Mesenchymal stem cell (in vitro differentiated cells and primary cell): ENCODE measurements around the gene BCAP31.

Experiments used
- DNase-seq: peaks from one replicate; pipeline ENCODE4 v3.0.0-alpha.2; 2013
- H2AFZ ChIP-seq: one replicate; pipeline ENCODE4 v1.6.1; 2013; ENCODE audit warnings: low read depth, mild to moderate bottlenecking, control low read depth, inconsistent platforms, low read length, moderate library complexity
- H2AK5ac ChIP-seq: 2 replicates; pipeline ENCODE4 v1.6.1; 2013; ENCODE audit warnings: low read length, moderate library complexity, mild to moderate bottlenecking, inconsistent platforms; ENCODE audit not compliant: severe bottlenecking
- H2BK120ac ChIP-seq: one replicate; pipeline ENCODE4 v1.6.1; 2013; ENCODE audit warnings: low read depth, mild to moderate bottlenecking, inconsistent platforms, low read length, moderate library complexity
- H2BK12ac ChIP-seq, 2 experiments: one replicate each; pipeline ENCODE4 v1.6.1; 2013; ENCODE audit warnings: inconsistent platforms in 2 of 2, low read length in 2 of 2, mild to moderate bottlenecking in 2 of 2, moderate library complexity in 2 of 2, control low read depth in 1 of 2
- H2BK15ac ChIP-seq: one replicate; pipeline ENCODE4 v1.6.1; 2013; ENCODE audit warnings: mild to moderate bottlenecking, low read depth, inconsistent platforms; ENCODE audit not compliant: poor library complexity, severe bottlenecking
- H2BK5ac ChIP-seq: 2 replicates; pipeline ENCODE4 v1.6.1; 2013; ENCODE audit warnings: low read depth, mild to moderate bottlenecking, low read length, control low read depth, inconsistent platforms; ENCODE audit not compliant: poor library complexity, severe bottlenecking
- H3K14ac ChIP-seq, 2 experiments: one replicate each; pipeline ENCODE4 v1.6.1; 2013; ENCODE audit warnings: inconsistent platforms in 2 of 2, low read length in 2 of 2, control low read depth in 1 of 2, mild to moderate bottlenecking in 1 of 2, moderate library complexity in 1 of 2
- H3K18ac ChIP-seq, 2 experiments: one replicate each; pipeline ENCODE4 v1.6.1; 2013; ENCODE audit warnings: inconsistent platforms in 2 of 2, low read length in 2 of 2, control low read depth in 1 of 2, low read depth in 1 of 2, mild to moderate bottlenecking in 1 of 2
- H3K23ac ChIP-seq, 2 experiments: one replicate each; pipeline ENCODE4 v1.6.1; 2013; ENCODE audit warnings: inconsistent platforms in 2 of 2, low read length in 2 of 2, mild to moderate bottlenecking in 2 of 2, moderate library complexity in 2 of 2, control low read depth in 1 of 2
- H3K27ac ChIP-seq: 2 replicates; pipeline ENCODE4 v1.5.1; 2013; ENCODE audit warnings: mild to moderate bottlenecking, moderate library complexity, low read length, control low read depth, inconsistent platforms; ENCODE audit not compliant: poor library complexity, severe bottlenecking
- H3K27me3 ChIP-seq, 2 experiments: 2 replicates each; pipeline versions ENCODE4 v1.6.1 to v1.7.0; 2013; ENCODE audit warnings: low read length in 2 of 2, mild to moderate bottlenecking in 2 of 2, moderate library complexity in 2 of 2, control low read depth in 1 of 2, inconsistent platforms in 1 of 2; ENCODE audit not compliant: control insufficient read depth in 1 of 2, insufficient read depth in 1 of 2
- H3K36me3 ChIP-seq, 2 experiments: 2 replicates each; pipeline versions ENCODE4 v1.6.1 to v1.7.0; 2013; ENCODE audit warnings: low read length in 2 of 2, control low read depth in 1 of 2, inconsistent platforms in 1 of 2, low read depth in 1 of 2, mild to moderate bottlenecking in 1 of 2; ENCODE audit not compliant: insufficient read depth in 2 of 2, control insufficient read depth in 1 of 2
- H3K4ac ChIP-seq, 2 experiments: one replicate each; pipeline ENCODE4 v1.6.1; 2013; ENCODE audit warnings: inconsistent platforms in 2 of 2, low read length in 2 of 2, mild to moderate bottlenecking in 2 of 2, moderate library complexity in 2 of 2, control low read depth in 1 of 2, low read depth in 1 of 2
- H3K4me1 ChIP-seq: 2 replicates; pipeline ENCODE4 v1.6.1; 2013; ENCODE audit warnings: low read depth, low read length, control low read depth; ENCODE audit not compliant: control insufficient read depth, insufficient read depth
- H3K4me2 ChIP-seq: 2 replicates; pipeline ENCODE4 v1.6.1; 2013; ENCODE audit warnings: low read length, mild to moderate bottlenecking, inconsistent platforms; ENCODE audit not compliant: poor library complexity, severe bottlenecking
- H3K4me3 ChIP-seq, 2 experiments: 2 replicates each; pipeline versions ENCODE4 v1.5.1 to v1.7.0; 2013; ENCODE audit warnings: low read length in 2 of 2, mild to moderate bottlenecking in 2 of 2, control low read depth in 1 of 2, low read depth in 1 of 2; ENCODE audit not compliant: insufficient read depth in 1 of 2
- H3K79me1 ChIP-seq: replicated peaks from 2 replicates; pipeline ENCODE4 v1.6.1; 2013; ENCODE audit warnings: mild to moderate bottlenecking, control low read depth, low read length, inconsistent platforms; ENCODE audit not compliant: poor library complexity, severe bottlenecking
- H3K9ac ChIP-seq: 2 replicates; pipeline ENCODE4 v1.7.0; 2013; ENCODE audit warnings: mild to moderate bottlenecking, low read length, moderate library complexity
- H3K9me3 ChIP-seq: 2 replicates; pipeline ENCODE4 v1.7.0; 2013; ENCODE audit warnings: mild to moderate bottlenecking, low read length; ENCODE audit not compliant: control insufficient read depth
- H4K8ac ChIP-seq: one replicate; pipeline ENCODE4 v1.6.1; 2013; ENCODE audit warnings: inconsistent platforms, mild to moderate bottlenecking, low read length, moderate library complexity
- H4K91ac ChIP-seq: one replicate; pipeline ENCODE4 v1.6.1; 2013; ENCODE audit warnings: mild to moderate bottlenecking, low read length, inconsistent platforms
- WGBS: methylation state at CpG from one replicate; pipeline ENCODE4 v1.1.7; 2013; ENCODE audit warnings: mixed read lengths; 5-methylcytosine and 5-hydroxymethylcytosine counted together

BCAP31 gene

GRCh38 chrX:153667956-153668396, 56.2 kb downstream of the BCAP31 start:
- Histone ChIP-seq H3K79me1 (no peaks in the 10 kb centered on the region), H3K4me1 (peaks cover 3% of the 10 kb centered on the region), H3K27me3 (peaks cover 3 to 67% of the 10 kb centered on the region in 2 experiments), H2AK5ac (no peak overlapping the region), H3K36me3 (no peaks in the 10 kb centered on the region), H2BK15ac (no peak overlapping the region), H3K4me2 (no peak overlapping the region), H3K4ac (no peak overlapping the region), H3K27ac (no peak overlapping the region), H3K18ac (peak overlapping the region in 1 of 2 experiments; percentile 57), H3K4me3 (peak overlapping the region in 1 of 2 experiments; percentile 33), H3K23ac (no peak overlapping the region), H3K9ac (no peak overlapping the region), H2AFZ (no peak overlapping the region), H2BK12ac (no peak overlapping the region), H2BK120ac (no peak overlapping the region), H3K9me3 (peaks cover 17% of the 10 kb centered on the region), H3K14ac (no peak overlapping the region), H4K91ac (no peak overlapping the region), H4K8ac (no peak overlapping the region), H2BK5ac (no peak overlapping the region)
- 26% methylated on average over 14 of the region's 14 CpGs for WGBS
- DNase-seq: peak; percentile 64

GRCh38 chrX:153667281-153667955, 56.8 kb downstream of the BCAP31 start:
- H3K27ac ChIP-seq: no peak overlapping the region
- no peak overlapping the region for H2BK15ac ChIP-seq
- WGBS: 91% methylated on average over 7 of the region's 11 CpGs

GRCh38 chrX:153665726-153666306, 58.4 kb downstream of the BCAP31 start:
- Histone ChIP-seq H2AK5ac (no peak overlapping the region), H4K8ac (no peak overlapping the region), H3K18ac (no peak overlapping the region), H2BK120ac (no peak overlapping the region), H4K91ac (no peak overlapping the region), H3K4me1 (peaks cover 3% of the 10 kb centered on the region), H3K14ac (no peak overlapping the region), H2AFZ (no peak overlapping the region), H2BK15ac (no peak overlapping the region), H3K27me3 (peaks cover 10 to 62% of the 10 kb centered on the region in 2 experiments), H3K79me1 (no peaks in the 10 kb centered on the region), H2BK5ac (no peak overlapping the region), H3K27ac (no peak overlapping the region), H3K4ac (no peak overlapping the region), H3K9ac (no peak overlapping the region), H3K9me3 (peaks cover 23% of the 10 kb centered on the region), H3K4me3 (no peak overlapping the region), H3K23ac (no peak overlapping the region), H2BK12ac (no peak overlapping the region), H3K4me2 (no peak overlapping the region), H3K36me3 (no peaks in the 10 kb centered on the region)
- no peak for DNase-seq
- 83% methylated on average over 8 of the region's 9 CpGs for WGBS

More at GRCh38 chrX:153667281-153667955, 56.8 kb downstream of the BCAP31 start:
- H3K14ac ChIP-seq: no peak overlapping the region
- H3K27me3 ChIP-seq: peaks cover 2 to 63% of the 10 kb centered on the region in 2 experiments
- peak overlapping the region in 1 of 2 experiments; percentile 57 for H3K18ac ChIP-seq
- H2BK12ac ChIP-seq: no peak overlapping the region
- no peak overlapping the region for H3K23ac ChIP-seq
- H2AK5ac ChIP-seq: no peak overlapping the region
- peak overlapping the region; percentile 4 for H3K4me2 ChIP-seq
- no peak overlapping the region for H4K91ac ChIP-seq
- H3K9ac ChIP-seq: no peak overlapping the region
- peak overlapping the region in 1 of 2 experiments; percentile 33 for H3K4me3 ChIP-seq
- peaks cover 17% of the 10 kb centered on the region for H3K9me3 ChIP-seq
- no peak overlapping the region for H2AFZ ChIP-seq
- no peak for DNase-seq
- no peaks in the 10 kb centered on the region for H3K36me3 ChIP-seq
- no peak overlapping the region for H2BK120ac ChIP-seq
- H3K79me1 ChIP-seq: no peaks in the 10 kb centered on the region
- H2BK5ac ChIP-seq: no peak overlapping the region
- peaks cover 3% of the 10 kb centered on the region for H3K4me1 ChIP-seq
- no peak overlapping the region for H3K4ac ChIP-seq
- H4K8ac ChIP-seq: no peak overlapping the region

GRCh38 chrX:153662266-153662665, 61.9 kb downstream of the BCAP31 start:
- no peak overlapping the region for H2BK15ac ChIP-seq
- H3K27me3 ChIP-seq: peaks cover 10 to 62% of the 10 kb centered on the region in 2 experiments
- H2AFZ ChIP-seq: no peak overlapping the region
- H2BK120ac ChIP-seq: no peak overlapping the region
- H2BK5ac ChIP-seq: no peak overlapping the region
- H4K8ac ChIP-seq: no peak overlapping the region
- no peak overlapping the region for H3K14ac ChIP-seq
- no peak overlapping the region for H2BK12ac ChIP-seq
- no peak overlapping the region for H3K23ac ChIP-seq
- no peaks in the 10 kb centered on the region for H3K36me3 ChIP-seq
- 4% methylated on average over 25 of the region's 31 CpGs for WGBS
- DNase-seq: peak; percentile 22
- no peaks in the 10 kb centered on the region for H3K4me1 ChIP-seq
- no peaks in the 10 kb centered on the region for H3K79me1 ChIP-seq
- H3K27ac ChIP-seq: no peak overlapping the region
- H3K9me3 ChIP-seq: peaks cover 28% of the 10 kb centered on the region
- no peak overlapping the region for H3K4ac ChIP-seq
- no peak overlapping the region for H4K91ac ChIP-seq
- H3K4me3 ChIP-seq: no peak overlapping the region
- no peak overlapping the region for H3K4me2 ChIP-seq
- H3K18ac ChIP-seq: no peak overlapping the region
- no peak overlapping the region for H2AK5ac ChIP-seq
- H3K9ac ChIP-seq: no peak overlapping the region
